ENCODE data around the gene SV2C.
A peak's percentile ranks its signal among the peaks of the same experiment; 100 is the strongest.

Gene SV2C

DNA sequence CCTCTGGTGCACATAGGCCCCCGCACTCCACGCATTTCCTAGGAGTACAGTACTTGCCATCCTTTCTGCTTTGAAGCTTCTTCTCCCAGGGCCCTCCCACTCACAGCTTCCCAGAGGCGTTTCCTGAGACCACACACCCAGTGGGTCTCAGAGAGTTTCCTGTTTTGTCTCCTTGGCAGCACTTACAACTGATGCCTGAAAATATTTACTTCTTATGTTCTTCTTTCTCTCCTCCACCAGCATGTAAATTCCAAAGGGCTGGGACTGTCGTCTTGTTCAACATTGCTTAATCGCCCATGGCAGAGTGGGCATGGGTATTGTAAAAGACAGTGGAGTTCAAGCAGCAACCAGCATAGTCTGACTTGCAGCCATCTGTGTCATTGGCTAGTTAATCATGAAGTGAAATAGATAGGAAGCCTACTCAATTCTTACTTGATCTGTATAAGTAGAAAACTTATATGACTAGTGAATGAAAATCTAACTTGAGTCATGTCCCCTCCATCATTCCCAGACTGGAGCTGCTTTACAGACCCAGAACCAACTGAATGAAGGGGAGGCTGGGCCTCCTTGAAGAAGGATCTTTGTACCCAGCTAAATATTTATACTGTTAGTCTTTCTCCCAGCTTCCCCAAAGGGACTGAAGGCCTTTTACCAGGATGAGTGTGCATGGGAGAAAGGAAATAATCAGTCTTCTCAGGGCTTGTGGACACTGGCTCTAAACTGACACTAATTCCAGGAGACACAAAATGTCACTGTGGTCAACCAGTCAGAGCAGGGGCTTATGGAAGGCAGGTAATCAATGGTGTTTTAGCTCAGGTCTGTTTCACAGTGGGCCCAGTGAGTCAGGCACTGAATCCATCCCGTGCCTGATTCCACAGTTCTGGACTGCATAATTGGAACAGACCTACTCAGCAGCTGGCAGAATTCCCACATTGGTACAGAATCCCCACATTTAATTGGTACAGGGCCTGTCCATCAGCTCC is 116.4 kb downstream of the SV2C start:
- H3K4me3 ChIP-seq (ENCODE audit: low read depth, low read length): no peak overlapping the region
- TF ChIP-seq, protein P1, sequence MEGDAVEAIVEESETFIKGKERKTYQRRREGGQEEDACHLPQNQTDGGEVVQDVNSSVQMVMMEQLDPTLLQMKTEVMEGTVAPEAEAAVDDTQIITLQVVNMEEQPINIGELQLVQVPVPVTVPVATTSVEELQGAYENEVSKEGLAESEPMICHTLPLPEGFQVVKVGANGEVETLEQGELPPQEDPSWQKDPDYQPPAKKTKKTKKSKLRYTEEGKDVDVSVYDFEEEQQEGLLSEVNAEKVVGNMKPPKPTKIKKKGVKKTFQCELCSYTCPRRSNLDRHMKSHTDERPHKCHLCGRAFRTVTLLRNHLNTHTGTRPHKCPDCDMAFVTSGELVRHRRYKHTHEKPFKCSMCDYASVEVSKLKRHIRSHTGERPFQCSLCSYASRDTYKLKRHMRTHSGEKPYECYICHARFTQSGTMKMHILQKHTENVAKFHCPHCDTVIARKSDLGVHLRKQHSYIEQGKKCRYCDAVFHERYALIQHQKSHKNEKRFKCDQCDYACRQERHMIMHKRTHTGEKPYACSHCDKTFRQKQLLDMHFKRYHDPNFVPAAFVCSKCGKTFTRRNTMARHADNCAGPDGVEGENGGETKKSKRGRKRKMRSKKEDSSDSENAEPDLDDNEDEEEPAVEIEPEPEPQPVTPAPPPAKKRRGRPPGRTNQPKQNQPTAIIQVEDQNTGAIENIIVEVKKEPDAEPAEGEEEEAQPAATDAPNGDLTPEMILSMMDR (conservative IDR thresholded peaks at IDR 0.05; ENCODE audit: low read depth, low read length): no peak
- no peak for DNase-seq (ENCODE audit: low read depth)

DNA sequence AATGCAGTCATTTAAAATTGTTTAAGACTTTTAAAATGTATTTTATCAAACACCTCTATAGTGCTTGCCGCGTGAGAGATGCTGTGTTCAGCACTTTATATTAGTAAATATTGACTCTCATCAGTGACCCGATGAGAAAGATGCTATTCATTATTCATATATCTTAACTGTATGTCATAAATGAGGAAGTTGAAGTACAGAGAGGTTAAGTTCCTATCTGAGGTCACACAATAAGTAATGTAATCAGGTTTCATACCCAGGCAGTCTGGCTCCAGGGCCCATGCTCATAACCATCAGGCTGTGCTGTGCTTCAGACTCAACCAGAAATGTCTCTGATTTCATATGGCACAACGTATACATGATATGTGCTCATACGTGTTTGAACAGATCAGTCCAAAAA is 119.0 kb downstream of the SV2C start:
- no peak for DNase-seq (ENCODE audit: low read depth)
- TF ChIP-seq, protein P1 (conservative IDR thresholded peaks at IDR 0.05; ENCODE audit: low read depth, low read length): no peak
- H3K4me3 ChIP-seq (ENCODE audit: low read depth, low read length): no peak overlapping the region

DNA sequence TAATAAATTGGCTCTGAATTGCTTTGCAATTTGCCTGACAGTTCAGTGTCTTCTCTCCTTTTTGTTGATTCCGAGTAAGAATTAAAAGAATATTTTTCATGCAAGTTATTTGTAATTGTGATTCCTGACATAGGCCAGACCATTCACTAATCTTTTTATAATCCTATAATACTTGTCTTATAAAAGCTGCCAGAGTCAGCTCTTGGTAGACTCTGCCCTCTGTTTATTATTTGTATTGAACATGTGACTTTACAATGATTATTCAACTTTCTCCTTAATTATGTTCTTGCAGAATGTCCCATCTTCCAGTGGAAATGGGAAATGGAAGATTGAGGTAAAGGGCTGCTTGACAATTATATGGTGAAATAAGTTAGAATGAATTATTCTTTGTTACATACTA is 121.0 kb downstream of the SV2C start:
- no peak for DNase-seq (ENCODE audit: low read depth)
- TF ChIP-seq, protein P1 (conservative IDR thresholded peaks at IDR 0.05; ENCODE audit: low read depth, low read length): no peak
- H3K4me3 ChIP-seq (ENCODE audit: low read depth, low read length): no peak overlapping the region

DNA sequence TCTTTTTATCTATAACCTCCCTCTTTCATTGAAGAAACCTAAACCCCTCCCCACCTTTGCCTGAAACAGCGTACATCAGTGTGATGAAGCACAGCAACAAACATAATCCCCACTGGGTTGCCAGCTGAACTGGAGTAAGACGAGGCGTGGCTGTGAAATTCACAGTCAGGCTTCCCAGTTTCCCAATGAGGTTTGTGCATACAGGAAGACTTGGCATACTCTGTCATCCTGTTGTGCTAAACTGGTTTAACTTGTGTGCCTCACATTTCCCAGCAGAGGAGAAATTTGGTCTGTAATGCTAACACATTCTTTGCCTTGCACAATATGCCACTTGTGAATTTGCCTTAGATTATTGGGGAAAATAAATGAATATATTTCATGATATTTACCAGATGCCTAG is 121.5 kb downstream of the SV2C start:
- TF ChIP-seq, protein P1 (conservative IDR thresholded peaks at IDR 0.05; ENCODE audit: low read depth, low read length): no peak
- H3K4me3 ChIP-seq (ENCODE audit: low read depth, low read length): no peak overlapping the region
- DNase-seq (ENCODE audit: low read depth): no peak

DNA sequence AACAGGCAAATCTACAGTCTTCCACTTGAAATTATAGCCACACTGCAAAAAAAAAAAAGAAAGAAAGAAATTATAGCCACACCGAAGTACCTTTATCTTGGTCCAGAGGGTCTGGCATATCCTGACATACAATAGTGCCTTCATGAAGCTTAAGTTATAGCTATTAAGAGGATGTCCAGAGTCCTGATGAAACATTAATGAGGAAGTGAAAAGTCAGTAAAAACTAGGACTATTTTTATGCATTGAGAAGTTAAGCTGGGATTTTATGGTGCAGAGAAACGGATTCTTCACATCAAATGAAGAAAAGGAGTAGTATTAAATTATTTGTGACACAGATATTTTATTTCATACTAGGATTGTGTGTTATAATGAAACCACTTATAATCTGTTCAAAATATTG is 123.9 kb downstream of the SV2C start:
- no peak for DNase-seq (ENCODE audit: low read depth)

DNA sequence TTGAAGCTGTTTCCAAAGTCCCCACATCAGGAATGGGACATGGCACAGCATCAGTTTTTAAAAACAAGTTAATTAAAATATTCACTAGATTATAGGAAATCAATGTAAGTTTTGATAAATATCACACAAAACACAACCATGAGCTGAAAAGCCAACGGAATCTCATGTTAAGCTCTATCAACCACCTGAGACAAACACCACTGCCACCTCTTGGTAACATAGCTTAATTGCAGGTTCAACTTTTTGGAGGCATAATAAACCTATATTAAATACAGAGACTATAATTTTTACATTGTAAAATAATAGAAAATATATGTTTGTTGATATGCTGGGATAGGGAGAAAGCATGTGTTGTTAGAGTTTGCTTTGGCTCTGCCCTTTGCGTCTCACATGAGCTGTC is 126.1 kb downstream of the SV2C start:
- DNase-seq (ENCODE audit: low read depth): no peak
- TF ChIP-seq, protein P1 (conservative IDR thresholded peaks at IDR 0.05; ENCODE audit: low read depth, low read length): peak; percentile 6

More for the DNA sequence above, 123.9 kb downstream of the SV2C start:
- no peak overlapping the region for H3K4me3 ChIP-seq (ENCODE audit: low read depth, low read length)
- TF ChIP-seq, protein P1 (conservative IDR thresholded peaks at IDR 0.05; ENCODE audit: low read depth, low read length): no peak

DNA sequence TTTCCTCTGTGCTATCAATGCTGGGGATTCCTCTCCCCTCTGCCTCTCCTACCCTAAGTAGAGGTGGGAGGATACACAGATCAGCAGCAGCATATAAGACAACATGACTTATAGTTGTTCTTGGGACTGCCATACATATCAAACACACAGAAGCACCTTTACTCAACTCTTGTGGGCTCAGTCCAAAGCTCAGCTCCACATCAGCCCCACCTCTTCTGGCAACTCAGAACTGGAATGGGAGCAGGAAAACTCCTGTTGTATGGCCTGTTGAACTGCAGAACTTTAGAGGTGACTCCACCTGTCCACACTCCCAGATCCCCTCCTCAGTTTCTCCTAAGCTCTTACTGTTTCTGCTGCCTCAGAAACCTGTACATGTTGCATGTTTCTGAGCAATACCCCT is 127.8 kb downstream of the SV2C start:
- TF ChIP-seq, protein P1 (conservative IDR thresholded peaks at IDR 0.05; ENCODE audit: low read depth, low read length): no peak
- no peak for DNase-seq (ENCODE audit: low read depth)
- H3K4me3 ChIP-seq (ENCODE audit: low read depth, low read length): no peak overlapping the region

More for the DNA sequence above, 126.1 kb downstream of the SV2C start:
- no peak overlapping the region for H3K4me3 ChIP-seq (ENCODE audit: low read depth, low read length)

Data from choroid plexus epithelial cell (primary cell).